OCI-LY1 (cell line): ENCODE data around the gene PDYN.

ENCODE experiments used
- H2AFZ ChIP-seq: fragments of 200-600 bp; sonication (generic), shearing (Covaris generic); 2 replicates; pipeline ENCODE4 v1.6.0; 2014; ENCODE audit warnings: antibody characterized with exemption, mild to moderate bottlenecking, low read length
- H3F3A ChIP-seq: fragments of 200-600 bp; sonication (generic), shearing (Covaris generic); 2 replicates; pipeline ENCODE4 v1.6.0; 2014; ENCODE audit warnings: mild to moderate bottlenecking, antibody characterized with exemption, low read length, moderate library complexity; ENCODE audit not compliant: insufficient read depth
- H3K27ac ChIP-seq: fragments of 200-600 bp; sonication (generic); 2 replicates; pipeline ENCODE4 v1.5.1; 2014; ENCODE audit warnings: low read length, mixed run types, mild to moderate bottlenecking, low read depth; ENCODE audit not compliant: poor library complexity, severe bottlenecking
- H3K27me3 ChIP-seq: fragments of 200-600 bp; sonication (generic); 2 replicates; pipeline ENCODE4 v1.6.0; 2014; ENCODE audit warnings: antibody characterized with exemption, mild to moderate bottlenecking, low read length, moderate library complexity; ENCODE audit not compliant: insufficient read depth
- H3K36me3 ChIP-seq: fragments of 200-600 bp; sonication (generic); 2 replicates; pipeline ENCODE4 v1.6.1; 2014; ENCODE audit warnings: mild to moderate bottlenecking, antibody characterized with exemption, low read length, moderate library complexity, mixed read lengths; ENCODE audit not compliant: insufficient read depth
- H3K4me1 ChIP-seq: fragments of 200-600 bp; sonication (generic); 2 replicates; pipeline ENCODE4 v1.5.1; 2014; ENCODE audit warnings: mild to moderate bottlenecking, low read length, moderate library complexity; ENCODE audit not compliant: insufficient read depth, severe bottlenecking
- H3K4me2 ChIP-seq: fragments of 200-600 bp; sonication (generic), shearing (Covaris generic); 2 replicates; pipeline ENCODE4 v1.6.1; 2014; ENCODE audit warnings: low read length
- H3K4me3 ChIP-seq: fragments of 200-600 bp; sonication (generic); 2 replicates; pipeline ENCODE4 v1.5.1; 2014; ENCODE audit warnings: low read length, low read depth, mild to moderate bottlenecking, mixed read lengths; ENCODE audit not compliant: poor library complexity, severe bottlenecking
- H3K79me2 ChIP-seq: fragments of 200-600 bp; shearing (Covaris generic); 2 replicates; pipeline ENCODE4 v1.6.1; 2016; ENCODE audit warnings: mixed run types, low read length, mixed read lengths; ENCODE audit not compliant: insufficient read depth
- H3K9ac ChIP-seq: fragments of 200-600 bp; sonication (generic), shearing (Covaris generic); 2 replicates; pipeline ENCODE4 v1.6.1; 2014; ENCODE audit warnings: mild to moderate bottlenecking, low read length, mixed read lengths
- H3K9me2 ChIP-seq: fragments of 200-600 bp; sonication (generic), shearing (Covaris generic); 2 replicates; pipeline ENCODE4 v1.6.1; 2014; ENCODE audit warnings: low read depth, mild to moderate bottlenecking, low read length, mixed read lengths
- H3K9me3 ChIP-seq: fragments of 200-600 bp; shearing (Covaris generic); 2 replicates; pipeline ENCODE4 v1.6.1; 2014; ENCODE audit warnings: low read length, mixed read lengths
- H4K20me1 ChIP-seq: fragments of 200-600 bp; sonication (generic), shearing (Covaris generic); 2 replicates; pipeline ENCODE4 v1.6.0; 2016; ENCODE audit warnings: mild to moderate bottlenecking, low read length; ENCODE audit not compliant: insufficient read depth
- CTCF ChIP-seq: fragments of 200-600 bp; sonication (generic), shearing (Covaris generic); IDR thresholded peaks from 2 replicates; pipeline ENCODE4 v1.5.1; 2017; ENCODE audit warnings: mild to moderate bottlenecking, antibody characterized with exemption, low read length, moderate library complexity, mixed read lengths
- EZH2 ChIP-seq: fragments of 200-600 bp; sonication (generic), shearing (Covaris generic); IDR thresholded peaks from 2 replicates; pipeline ENCODE4 v1.8.0; 2017; ENCODE audit warnings: borderline replicate concordance, mixed run types, mild to moderate bottlenecking, antibody characterized with exemption, low read length, moderate library complexity, mixed read lengths

PDYN gene

GRCh38 chr20:1932971-1933370, 60.9 kb downstream of the PDYN start:
- no peak overlapping the region for H2AFZ ChIP-seq
- H4K20me1 ChIP-seq, result no peaks in the 10 kb centered on the region
- H3K79me2 ChIP-seq, result no peaks in the 10 kb centered on the region
- no peak overlapping the region for H3K4me2 ChIP-seq
- H3F3A ChIP-seq, result no peaks in the 10 kb centered on the region
- no peaks in the 10 kb centered on the region for H3K4me1 ChIP-seq
- no peaks in the 10 kb centered on the region for H3K36me3 ChIP-seq
- H3K4me3 ChIP-seq, result no peak overlapping the region
- H3K27me3 ChIP-seq, result no peaks in the 10 kb centered on the region
- no peak overlapping the region for H3K9ac ChIP-seq
- no peak for TF ChIP-seq EZH2
- no peak for TF ChIP-seq CTCF
- no peaks in the 10 kb centered on the region for H3K9me2 ChIP-seq
- H3K27ac ChIP-seq, result no peak overlapping the region
- no peaks in the 10 kb centered on the region for H3K9me3 ChIP-seq

- Histone ChIP-seq H3K4me1 (no peaks in the 10 kb centered on the region), H3K4me2 (no peak overlapping the region), H3K27me3 (no peaks in the 10 kb centered on the region), H2AFZ (no peak overlapping the region), H3K4me3 (no peak overlapping the region), H3K9ac (no peak overlapping the region), H3K9me2 (no peaks in the 10 kb centered on the region), H3K27ac (no peak overlapping the region), H3K9me3 (no peaks in the 10 kb centered on the region), H4K20me1 (no peaks in the 10 kb centered on the region), H3K36me3 (no peaks in the 10 kb centered on the region), H3F3A (no peaks in the 10 kb centered on the region), H3K79me2 (no peaks in the 10 kb centered on the region)
- TF ChIP-seq EZH2 (no peak), CTCF (no peak)
Measured at GRCh38 chr20:1931830-1932229, 62.0 kb downstream of the PDYN start.

- no peaks in the 10 kb centered on the region for H3K4me1 ChIP-seq
- H3K36me3 ChIP-seq, result no peaks in the 10 kb centered on the region
- H3K79me2 ChIP-seq, result no peaks in the 10 kb centered on the region
- H3K27ac ChIP-seq, result no peak overlapping the region
- no peaks in the 10 kb centered on the region for H3K9me3 ChIP-seq
- no peak for TF ChIP-seq CTCF
- no peak for TF ChIP-seq EZH2
- no peaks in the 10 kb centered on the region for H4K20me1 ChIP-seq
- no peak overlapping the region for H3K4me3 ChIP-seq
- no peaks in the 10 kb centered on the region for H3F3A ChIP-seq
- no peaks in the 10 kb centered on the region for H3K27me3 ChIP-seq
- no peak overlapping the region for H3K9ac ChIP-seq
- H3K9me2 ChIP-seq, result no peaks in the 10 kb centered on the region
- H2AFZ ChIP-seq, result no peak overlapping the region
- no peak overlapping the region for H3K4me2 ChIP-seq
Measured at GRCh38 chr20:1930165-1930564, 63.7 kb downstream of the PDYN start.
